T-helper 2 cell treated with Interferon-gamma antibody and Interleukin-4, amounts not matched to agents 100 ng/mL and 5 ng/mL, for 36 hours (primary cell): ENCODE data around the gene LCE3A. TPM values are rescaled to one million over a fixed set of nuclear protein-coding genes. Genes with fewer than 3 reads are reported as not detected.
"Not testable (repeated sequence)": the region's sequence is repeated elsewhere in the genome, so short reads cannot be mapped to it uniquely, and the experiment has no call there.

Experiments
- intact Hi-C: fragments of 100-400 bp; cut with micrococcal nuclease; formaldehyde crosslinking; loops from one replicate; pipeline ENCODE4 v1.15.1; 2023
- total RNA-seq: library from RNA; stranded (reverse); gene quantifications from 2 replicates; pipeline ENCODE4 v1.2.3, GENCODE V29; 2022

Gene LCE3A, protein sequence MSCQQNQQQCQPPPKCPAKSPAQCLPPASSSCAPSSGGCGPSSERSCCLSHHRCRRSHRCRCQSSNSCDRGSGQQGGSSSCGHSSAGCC
- total RNA-seq: not detected in 2 replicates

- intact Hi-C loops: no loop called here
Observed at GRCh38 chr1:152622803-152623202, at the start of gene LCE3A. LCE3A (minus strand) TSS chr1:152623103; CDS start chr1:152623103, 0 bp downstream.

GRCh38 chr1:152667648-152668047, 44.7 kb upstream of the LCE3A start:
- intact Hi-C loops: no loop called here

DNA sequence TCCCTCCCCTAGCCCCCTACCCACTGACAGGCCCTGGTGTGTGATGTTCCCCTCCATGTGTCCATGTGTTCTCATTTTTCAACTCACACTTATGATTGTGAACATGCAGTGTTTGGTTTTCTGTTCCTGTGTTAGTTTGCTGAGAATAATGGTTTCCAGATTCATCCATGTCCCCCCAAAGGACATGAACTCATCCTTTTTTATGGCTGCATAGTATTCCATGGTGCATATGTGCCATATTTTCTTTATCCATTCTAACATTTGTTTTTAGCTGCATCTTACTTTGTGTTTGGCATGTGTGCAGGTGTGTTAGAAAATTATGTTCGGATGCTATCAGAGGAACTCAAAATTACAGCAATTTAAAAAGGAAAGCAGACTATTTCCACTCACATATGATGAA, 43.3 kb upstream of the LCE3A start:
- intact Hi-C loops: not testable (repeated sequence)

DNA sequence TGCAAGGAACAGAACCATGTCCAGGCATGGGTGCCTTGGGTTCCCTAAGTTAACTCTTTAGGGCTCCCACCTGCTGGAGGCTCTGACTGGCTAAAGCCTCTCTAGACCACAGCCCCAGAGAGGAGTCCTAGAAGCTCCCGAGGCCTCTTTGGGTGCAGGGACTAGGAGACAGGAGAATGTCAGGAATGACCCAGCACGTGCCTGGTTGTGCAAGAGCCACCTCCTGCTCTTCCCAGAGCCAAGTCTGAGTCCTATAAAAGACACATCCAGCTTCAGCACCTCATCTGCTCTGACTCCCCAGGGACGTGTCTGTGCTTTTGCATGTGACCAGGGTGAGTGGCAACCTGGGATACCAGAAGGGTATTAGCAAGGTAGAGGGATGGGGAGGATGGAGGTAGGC, 40.2 kb upstream of the LCE3A start, which contains the start of gene LCE2D:
Gene LCE2D, plus strand, starts transcription at position 283 of the 400 bp plus-strand sequence. CDS start 726 bp downstream, outside the sequence.
- intact Hi-C loops: no loop called here

GRCh38 chr1:152658649-152659048, 35.7 kb upstream of the LCE3A start:
- intact Hi-C loops: no loop called here

DNA sequence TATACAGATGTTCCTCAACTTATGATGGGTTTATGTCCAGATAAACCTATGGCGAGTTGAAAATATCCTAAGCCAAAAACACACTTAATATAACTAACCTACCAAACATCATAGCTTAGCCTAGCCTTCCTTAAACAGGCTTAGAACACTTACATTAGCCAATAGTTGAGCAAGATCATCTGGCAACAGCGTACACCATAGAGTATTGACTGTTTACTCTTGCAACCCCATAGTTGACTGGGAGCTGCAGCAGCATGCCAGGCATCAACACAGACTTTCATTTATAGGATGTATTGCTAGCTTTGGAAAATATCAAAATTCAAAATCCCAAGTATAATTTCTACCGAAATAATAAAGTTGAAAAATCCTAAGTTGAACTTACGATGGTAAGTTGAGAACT, 34.8 kb upstream of the LCE3A start:
- intact Hi-C loops: no loop called here

DNA sequence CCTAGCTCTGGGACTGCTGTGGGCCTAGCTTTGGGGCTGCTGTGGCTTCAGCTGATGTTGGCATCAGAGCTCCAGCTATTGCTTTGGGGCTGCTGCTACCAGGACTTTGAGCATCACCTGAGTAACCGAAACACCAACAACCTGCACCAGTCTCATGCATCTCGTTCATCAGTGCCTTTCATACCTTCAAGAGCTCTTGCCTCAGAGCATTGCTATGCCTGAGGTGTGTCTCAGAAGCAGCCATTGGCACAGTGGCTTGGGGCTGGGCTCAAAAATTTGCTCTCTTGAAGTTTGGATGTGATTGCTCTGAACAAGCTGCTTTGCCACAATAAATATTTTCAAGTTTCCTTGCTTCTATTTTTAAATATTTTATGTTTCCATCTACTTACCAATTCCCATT, 33.6 kb upstream of the LCE3A start:
- intact Hi-C loops: no loop called here

- intact Hi-C loops: loop anchor here (5.0 kb wide), 1 partner anchor 568 kb away; no protein-coding TSS in a partner anchor
Observed at GRCh38 chr1:152654110-152654509, 31.2 kb upstream of the LCE3A start.

GRCh38 chr1:152646656-152647055, 23.8 kb upstream of the LCE3A start:
- intact Hi-C loops: no loop called here

DNA sequence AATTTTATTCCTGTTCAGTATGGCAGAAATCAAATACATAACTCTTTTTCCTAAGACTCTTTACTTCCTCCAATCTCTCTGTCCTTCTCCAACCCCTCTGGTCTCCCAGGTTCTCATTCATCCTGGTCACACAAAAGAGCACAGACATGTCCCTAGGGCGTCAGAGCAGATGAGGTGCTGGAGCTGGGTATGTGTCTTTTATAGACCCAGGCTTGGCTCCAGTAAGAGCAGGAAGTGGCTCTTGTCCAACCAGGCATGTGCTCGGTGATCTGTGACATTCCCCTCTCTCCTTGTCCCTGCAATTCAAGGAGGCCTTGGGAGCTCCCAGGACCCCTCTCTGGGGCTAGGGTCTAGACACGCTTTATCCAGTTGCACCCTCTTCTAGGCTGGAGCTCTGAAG, 22.2 kb upstream of the LCE3A start:
- intact Hi-C loops: no loop called here

DNA sequence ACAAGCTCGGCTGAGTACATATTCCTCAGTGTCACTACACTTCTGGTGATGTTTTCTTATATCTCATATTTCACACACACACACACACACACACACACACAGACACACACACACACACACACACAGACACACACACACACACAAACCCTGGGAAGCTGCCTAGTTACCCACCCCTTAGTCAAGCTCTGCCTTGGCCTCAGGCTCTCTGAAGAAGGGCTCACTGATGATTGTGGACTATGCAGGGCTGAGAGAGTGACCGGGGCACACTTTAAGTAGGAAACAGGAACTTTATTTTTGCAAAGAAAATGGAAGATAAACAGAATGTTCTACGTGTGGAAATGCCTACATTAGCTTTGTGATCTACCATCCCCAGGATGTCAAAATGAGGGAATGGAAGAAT, 21.0 kb upstream of the LCE3A start:
- intact Hi-C loops: no loop called here

- intact Hi-C loops: no loop called here
Observed at GRCh38 chr1:152640351-152640750, 17.4 kb upstream of the LCE3A start.

GRCh38 chr1:152630596-152630995, 7.7 kb upstream of the LCE3A start:
- intact Hi-C loops: no loop called here

DNA sequence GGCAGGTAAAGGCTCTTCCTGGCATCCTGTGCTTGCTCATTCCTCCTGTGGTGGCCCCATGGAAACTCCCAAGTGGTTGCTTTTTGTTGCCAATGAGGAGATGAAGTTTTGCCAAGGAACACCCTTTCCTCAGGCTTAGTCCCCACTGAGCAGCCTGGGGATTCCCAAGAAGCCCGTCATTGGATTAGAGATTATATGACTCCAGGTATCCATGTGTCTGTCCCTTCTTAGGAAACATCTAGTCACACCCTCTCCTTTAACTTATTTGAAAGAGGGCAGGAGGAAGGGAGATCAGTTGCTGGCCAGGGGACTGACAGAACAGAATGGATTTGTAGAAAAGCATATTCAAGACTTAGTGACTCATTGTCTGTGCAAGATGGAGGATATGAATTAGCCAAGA, 3.8 kb upstream of the LCE3A start:
- intact Hi-C loops: no loop called here

DNA sequence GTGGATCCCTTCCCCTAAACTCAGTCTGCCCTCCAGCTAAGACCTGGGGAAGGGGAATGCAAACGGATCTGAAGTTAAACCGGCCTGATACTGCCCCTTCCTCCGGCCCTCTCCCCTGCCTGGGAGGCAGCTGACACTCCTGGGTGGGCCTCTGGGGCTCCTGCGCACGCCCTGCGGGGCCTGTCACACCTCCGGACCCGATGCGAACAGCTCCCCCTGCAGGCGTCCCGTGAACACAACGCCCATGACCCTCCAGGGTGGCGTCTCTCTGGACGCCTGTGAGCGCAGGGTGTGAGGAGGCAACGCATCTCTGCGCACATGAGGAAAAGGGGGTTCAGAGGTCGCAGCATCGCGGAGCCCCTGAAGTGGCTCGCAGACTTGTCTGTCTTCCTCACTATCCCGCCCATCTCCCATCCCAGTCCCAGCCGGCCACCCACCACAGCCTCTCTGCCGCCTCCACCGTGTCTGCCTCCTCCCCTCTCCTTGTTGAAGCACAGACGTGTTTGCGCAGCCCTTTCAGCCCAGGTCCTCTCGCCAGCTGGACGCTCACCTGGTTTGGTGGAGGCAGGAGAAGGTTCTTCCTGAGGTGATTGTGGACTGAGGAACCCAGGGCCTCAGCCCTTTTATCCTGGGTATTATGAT, 421 bp upstream of the LCE3A start:
- intact Hi-C loops: no loop called here

DNA sequence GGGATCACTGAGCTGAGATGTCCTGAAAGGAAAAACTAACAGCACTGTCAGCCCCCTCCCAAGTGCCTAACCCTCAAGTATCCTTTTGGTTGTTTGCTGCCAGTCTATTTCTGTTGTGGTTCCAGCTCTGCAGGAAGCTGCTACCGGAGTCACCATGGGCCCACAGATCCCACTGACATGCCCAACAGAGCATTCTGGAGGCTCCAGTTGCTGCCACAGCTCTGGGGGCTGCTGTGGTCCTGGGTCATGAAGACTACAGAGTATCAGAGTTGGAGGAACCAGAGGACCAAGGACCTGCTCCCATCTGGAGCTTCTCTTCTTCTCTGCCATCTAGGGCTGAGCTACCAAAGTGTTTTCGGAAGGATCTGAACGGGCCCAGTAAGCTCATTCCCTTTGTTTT, 910 bp downstream of the LCE3A start:
- intact Hi-C loops: no loop called here

DNA sequence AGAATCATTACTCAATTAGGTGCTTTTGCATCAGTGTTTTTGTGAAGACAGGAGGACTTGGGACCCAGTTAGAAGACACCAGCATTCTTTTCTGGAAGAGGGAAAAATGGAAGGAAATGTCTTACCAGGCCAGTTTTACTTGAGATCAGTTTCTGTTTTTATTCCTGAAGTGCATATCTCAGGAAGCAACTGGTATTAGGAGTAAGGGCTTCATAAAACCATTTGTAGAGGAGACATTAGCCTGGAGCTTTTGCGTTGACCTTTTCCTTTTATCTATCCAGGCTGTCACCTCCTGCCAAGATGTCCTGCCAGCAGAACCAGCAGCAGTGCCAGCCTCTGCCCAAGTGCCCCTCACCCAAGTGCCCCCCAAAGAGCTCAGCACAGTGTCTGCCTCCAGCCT, 9.4 kb downstream of the LCE3A start, which contains the start of gene LCE3B:
Gene LCE3B, plus strand, starts transcription at position 301 of the 400 bp plus-strand sequence. Its CDS starts 0 bp downstream, at position 301.
- intact Hi-C loops: no loop called here

DNA sequence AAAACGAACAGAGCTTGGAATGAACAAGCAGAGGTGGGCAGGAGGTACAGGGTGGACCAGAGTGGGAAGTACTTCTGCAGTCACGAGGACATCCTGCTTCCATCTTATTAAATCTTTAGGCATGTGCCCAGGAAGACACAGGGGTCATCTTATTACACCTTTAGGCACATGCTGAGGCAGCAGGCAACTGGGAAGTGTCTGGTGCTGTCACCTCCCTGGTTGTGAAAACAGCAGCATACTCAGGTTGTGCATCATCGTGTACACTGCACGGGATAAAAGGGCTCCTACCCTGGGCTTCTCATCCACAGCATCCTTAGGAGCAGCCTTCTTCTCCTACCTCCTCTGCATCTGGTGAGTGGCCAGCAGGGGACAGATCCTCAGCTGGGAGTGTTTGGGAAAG, 23.0 kb downstream of the LCE3A start, which contains the start of gene LCE3C:
Gene LCE3C, plus strand, starts transcription at position 301 of the 400 bp plus-strand sequence. CDS start 498 bp downstream, outside the sequence.
- intact Hi-C loops: no loop called here

DNA sequence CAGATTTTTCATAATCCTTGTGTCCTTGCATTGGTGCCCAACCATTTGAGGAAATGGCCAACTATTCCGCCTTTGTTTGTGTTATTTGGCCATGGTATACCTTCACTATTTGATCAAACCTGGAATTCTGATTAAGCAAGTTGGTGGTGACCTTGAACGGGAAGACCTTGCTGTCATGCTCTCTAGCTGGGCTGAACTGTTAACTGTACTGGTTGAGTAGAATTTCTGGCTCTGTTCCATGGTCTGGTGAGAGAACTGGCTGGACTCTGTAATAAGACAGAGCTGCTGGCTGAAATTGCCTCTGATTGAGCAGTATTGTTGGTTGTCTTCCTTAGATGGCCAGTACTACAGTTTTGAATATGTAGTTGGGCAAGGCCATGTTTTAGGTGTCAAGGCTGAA, 25.9 kb downstream of the LCE3A start:
- intact Hi-C loops: no loop called here

GRCh38 chr1:152585586-152585985, 37.3 kb downstream of the LCE3A start:
- intact Hi-C loops: no loop called here

- intact Hi-C loops: no loop called here
Observed at GRCh38 chr1:152582647-152583046, 40.3 kb downstream of the LCE3A start.

- intact Hi-C loops: no loop called here
Observed at GRCh38 chr1:152580433-152580832, 42.5 kb downstream of the LCE3A start, which contains the start of gene LCE3D. LCE3D (minus strand) TSS chr1:152580516; CDS start chr1:152579936, 580 bp downstream.

GRCh38 chr1:152579526-152579925, 43.4 kb downstream of the LCE3A start:
- intact Hi-C loops: not testable (repeated sequence)
